GM19238 (cell line): ENCODE data around the gene BCAR3.
"Not testable (repeated sequence)": the region's sequence is repeated elsewhere in the genome, so short reads cannot be mapped to it uniquely, and the experiment has no call there.

Source experiments
- DNase-seq: peaks from one replicate; pipeline ENCODE4 v3.0.0; 2011; ENCODE audit warnings: low spot score; ENCODE audit not compliant: insufficient read length

Gene BCAR3

GRCh38 chr1:93553886-93554490, 127.6 kb downstream of the BCAR3 start:
- DNase-seq = not testable (repeated sequence)

DNA sequence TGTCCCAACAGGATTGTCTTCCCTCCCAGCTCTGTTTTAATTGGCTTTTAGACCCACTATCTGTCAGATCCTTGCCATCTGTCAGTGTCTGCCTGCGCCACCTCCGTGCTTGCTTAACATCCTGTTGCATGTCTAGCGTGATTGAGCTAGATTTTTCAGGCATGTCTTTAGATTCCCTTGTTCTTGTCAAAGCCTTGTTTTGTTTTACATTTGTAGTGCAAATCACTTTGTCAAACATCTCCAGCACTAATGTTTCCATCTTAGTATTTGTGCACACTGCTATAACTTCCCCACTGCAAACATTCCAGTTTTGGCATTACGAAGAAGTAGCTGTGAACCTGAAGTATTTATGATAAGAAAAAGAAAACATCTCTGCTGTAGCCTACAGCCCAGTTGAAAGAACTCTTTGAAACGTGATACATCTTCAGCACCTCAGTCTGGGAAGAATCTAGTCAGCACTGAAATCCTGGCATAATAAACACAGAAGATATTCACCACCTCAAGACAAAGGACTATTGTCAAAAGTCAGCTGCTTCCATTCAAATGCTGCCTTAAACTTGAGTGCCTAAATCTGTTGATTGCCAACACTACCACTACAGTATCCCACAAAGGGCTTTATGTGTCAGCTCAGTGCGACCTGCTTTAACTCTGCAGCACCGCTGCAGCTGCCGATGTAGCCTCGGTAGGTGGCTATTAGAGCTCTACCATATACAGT, 128.7 kb downstream of the BCAR3 start:
- no peak for DNase-seq

GRCh38 chr1:93549811-93550210, 131.8 kb downstream of the BCAR3 start:
- no peak for DNase-seq

- no peak for DNase-seq
These were observed 132.5 kb downstream of the BCAR3 start for GRCh38 chr1:93549131-93549530.

DNA sequence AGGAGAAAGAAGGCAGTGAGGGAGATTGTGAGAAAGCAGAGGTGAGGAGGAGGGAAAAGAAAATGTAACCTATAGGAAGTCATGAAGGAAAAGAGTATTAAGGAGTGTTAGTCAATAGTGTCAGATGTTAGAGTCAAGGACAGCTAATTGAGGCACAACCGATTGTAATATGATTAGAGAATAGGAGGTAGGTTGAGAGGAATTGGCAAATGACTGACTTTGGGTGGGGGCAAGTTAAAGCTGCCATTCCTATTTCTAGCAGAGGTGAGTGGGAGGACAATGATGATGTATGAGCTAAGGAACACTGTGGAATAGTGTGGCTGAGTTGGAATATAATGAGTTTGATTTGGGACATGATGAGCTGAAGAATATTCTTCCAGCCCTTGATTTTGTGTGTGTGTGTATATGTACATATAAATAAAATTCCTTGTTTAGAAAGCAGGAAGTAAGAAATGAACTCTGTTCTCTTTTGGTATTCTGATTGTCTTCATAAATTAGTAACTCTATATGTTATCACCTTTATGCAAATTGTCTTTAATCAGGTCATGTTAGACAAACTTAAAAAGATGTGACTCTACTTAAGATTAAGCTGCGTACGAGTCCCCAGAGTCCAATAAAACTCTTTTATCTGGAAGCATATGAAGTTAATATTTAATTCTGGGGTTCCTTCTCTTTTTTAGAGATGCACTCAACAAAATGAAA, 135.3 kb downstream of the BCAR3 start:
- DNase-seq = no peak

DNA sequence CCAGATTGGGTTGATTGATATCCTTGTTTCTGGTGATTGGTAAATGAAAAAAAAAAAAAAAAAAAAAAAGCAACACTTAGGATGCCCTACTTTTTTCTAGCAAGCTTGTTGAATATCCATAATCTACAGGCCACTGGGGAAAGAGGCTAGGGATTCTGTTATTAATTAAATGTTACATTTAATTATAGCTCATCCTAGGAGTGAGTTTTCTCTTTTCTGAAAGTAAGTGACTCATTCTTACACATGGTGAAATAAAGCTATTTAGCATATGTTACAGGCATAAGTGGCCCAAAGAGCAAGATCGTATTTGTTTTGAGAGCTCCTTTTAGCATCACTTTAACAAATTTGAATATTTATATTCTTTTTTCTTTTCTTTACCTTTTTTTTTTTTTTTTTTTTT, 139.2 kb downstream of the BCAR3 start:
- no peak for DNase-seq

DNA sequence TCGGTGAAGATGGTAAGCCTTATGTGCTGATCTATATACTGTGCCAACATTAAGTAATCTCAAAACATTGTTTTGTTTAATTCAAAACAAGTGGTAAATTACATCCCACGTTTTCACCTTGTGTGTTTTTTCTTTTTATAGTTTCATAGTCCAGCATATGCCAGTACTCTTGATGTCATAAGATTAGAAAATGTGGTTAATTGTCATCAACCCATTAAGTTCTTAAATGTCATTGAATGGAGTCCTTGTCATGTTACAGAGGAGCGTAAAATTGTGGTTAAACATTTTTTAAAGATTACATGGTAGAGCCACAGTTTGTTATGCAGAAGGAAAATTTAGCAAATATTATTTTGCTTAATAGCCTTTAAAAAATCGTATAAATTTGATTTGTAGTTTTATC, 140.6 kb downstream of the BCAR3 start:
- no peak for DNase-seq

GRCh38 chr1:93537924-93538323, 143.7 kb downstream of the BCAR3 start:
- no peak for DNase-seq

DNA sequence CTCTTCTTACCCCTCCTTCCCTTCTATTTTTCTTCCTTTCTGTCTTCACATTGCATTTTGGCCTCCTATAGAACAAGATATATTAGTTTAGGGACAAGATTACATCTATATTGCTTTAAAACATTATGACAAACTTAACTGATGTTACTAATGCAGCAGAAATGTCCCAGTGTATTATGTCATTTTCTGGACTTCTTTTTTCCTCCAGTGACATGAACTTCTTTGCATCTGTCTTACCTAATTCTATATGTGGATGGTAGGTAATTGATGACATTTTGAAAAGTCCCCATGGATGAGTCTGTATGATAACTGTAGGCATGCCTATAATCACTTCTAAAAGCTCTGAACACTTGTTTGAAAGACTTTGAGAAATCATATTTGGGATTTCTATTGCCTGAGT, 144.2 kb downstream of the BCAR3 start:
- no peak for DNase-seq

DNA sequence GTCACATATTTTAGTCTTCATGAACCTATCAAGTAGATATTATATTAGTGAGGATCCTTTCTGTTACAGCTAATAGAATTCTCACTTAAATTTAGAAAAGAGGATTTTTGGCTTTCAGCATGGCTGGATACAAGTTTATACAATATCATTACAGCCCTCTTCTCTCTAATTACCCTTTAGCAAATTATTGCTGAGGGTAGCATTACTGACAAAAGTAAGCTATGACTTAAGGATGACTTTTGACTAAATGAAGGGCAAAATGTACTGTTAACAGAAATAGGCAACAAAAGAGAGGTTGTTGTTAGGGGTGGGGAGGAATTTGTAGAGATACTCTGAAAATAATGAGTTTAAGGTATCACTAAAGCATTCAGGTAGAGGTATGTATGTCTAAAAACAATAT, 148.0 kb downstream of the BCAR3 start:
- no peak for DNase-seq

- no peak for DNase-seq
These were observed 148.8 kb downstream of the BCAR3 start for GRCh38 chr1:93532780-93533378.

DNA sequence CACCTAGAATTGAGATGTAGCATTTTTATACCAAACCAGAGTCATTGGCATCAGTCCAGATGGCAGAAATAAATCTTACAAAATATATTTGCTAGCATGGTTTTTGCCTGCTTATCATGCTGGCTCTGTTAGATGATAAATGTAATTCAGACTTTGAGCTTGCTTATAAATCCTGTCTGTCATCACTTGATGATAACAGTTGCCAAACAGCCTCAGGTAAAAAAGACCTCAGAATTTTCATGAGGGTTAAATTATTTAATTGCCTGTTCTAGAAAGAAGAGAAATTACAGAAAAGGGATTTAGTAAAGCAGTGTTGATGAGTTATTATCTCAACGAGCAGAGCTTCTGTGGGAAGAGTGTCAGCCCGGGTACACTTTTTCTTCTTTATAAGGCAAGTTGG, 150.4 kb downstream of the BCAR3 start:
- DNase-seq = no peak

- no peak for DNase-seq
These were observed 153.2 kb downstream of the BCAR3 start for GRCh38 chr1:93528412-93528811.

GRCh38 chr1:93526431-93526830, 155.2 kb downstream of the BCAR3 start:
- no peak for DNase-seq

- no peak for DNase-seq
These were observed 156.2 kb downstream of the BCAR3 start for GRCh38 chr1:93525431-93525830.

GRCh38 chr1:93522721-93523120, 158.9 kb downstream of the BCAR3 start:
- DNase-seq = no peak

GRCh38 chr1:93521618-93522017, 160.0 kb downstream of the BCAR3 start:
- DNase-seq = no peak

GRCh38 chr1:93519199-93519829, 162.3 kb downstream of the BCAR3 start:
- no peak for DNase-seq

DNA sequence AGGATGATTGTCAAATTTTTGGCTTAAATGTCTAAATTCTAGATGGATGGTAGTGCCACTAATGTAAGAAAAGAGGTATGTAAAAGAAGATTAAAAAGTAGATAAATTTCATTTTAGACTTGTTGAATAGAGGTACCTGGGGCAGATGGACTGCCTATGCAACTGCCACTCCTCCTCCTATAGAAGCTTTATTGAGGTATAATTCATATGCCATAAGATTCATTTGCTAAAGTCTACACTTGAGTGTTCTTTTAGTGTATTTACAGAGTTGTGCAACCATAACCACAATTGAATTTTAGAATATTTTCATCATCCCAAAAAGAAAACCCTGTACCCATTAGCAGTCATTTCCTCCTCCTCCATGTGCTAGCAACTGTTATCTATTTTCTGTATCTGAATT, 163.1 kb downstream of the BCAR3 start:
- DNase-seq = no peak

GRCh38 chr1:93516164-93516563, 165.5 kb downstream of the BCAR3 start:
- DNase-seq = no peak
